H1 (cell line): ENCODE data around the gene BCL2L11. TPM values are rescaled to one million over a fixed set of nuclear protein-coding genes. Genes with fewer than 3 reads are reported as not detected.

Experiments used
- CTCF ChIA-PET: fragments of 300-600 bp; sonication (Branson Sonifier 250); formaldehyde crosslinking; loops from one replicate; lab custom pipeline; 2021; ENCODE audit not compliant: partially characterized antibody; lab: Charles Lee
- POLR2A ChIA-PET: fragments of 300-600 bp; sonication (Branson Sonifier 250); formaldehyde crosslinking; loops from one replicate; lab custom pipeline; 2021; ENCODE audit warnings: inconsistent platforms; ENCODE audit not compliant: partially characterized antibody; lab: Charles Lee
- DNase-seq, 2 experiments: peaks; one replicate each; pipeline versions ENCODE4 v3.0.0 to v3.0.0-alpha.2; 2010 to 2022; ENCODE audit warnings: low spot score in 2 of 2, low read depth in 1 of 2, mixed read lengths in 1 of 2
- FAIRE-seq: peaks from 2 replicates; lab custom pipeline; 2011; peaks lifted over from hg19 to GRCh38; lab: Jason Lieb, UNC
- H2AFZ ChIP-seq: 2 replicates; pipeline ENCODE4 v1.8.1; 2012; ENCODE audit warnings: low read length, inconsistent platforms
- H2AK5ac ChIP-seq: 2 replicates; pipeline ENCODE4 v1.6.1; 2013; ENCODE audit warnings: low read depth, low read length
- H2BK120ac ChIP-seq: replicated peaks from 2 replicates; pipeline ENCODE3; 2013; ENCODE audit warnings: low read depth, low read length, inconsistent platforms
- H2BK12ac ChIP-seq: 2 replicates; pipeline ENCODE4 v1.6.1; 2013; ENCODE audit warnings: low read depth, low read length
- H2BK15ac ChIP-seq: 2 replicates; pipeline ENCODE4 v1.6.1; 2013; ENCODE audit warnings: low read length
- H2BK20ac ChIP-seq: 2 replicates; pipeline ENCODE4 v1.6.1; 2013; ENCODE audit warnings: low read length
- H2BK5ac ChIP-seq: 2 replicates; pipeline ENCODE4 v1.6.1; 2013; ENCODE audit warnings: low read depth, low read length
- H3K14ac ChIP-seq: 2 replicates; pipeline ENCODE4 v1.6.1; 2013; ENCODE audit warnings: inconsistent platforms; ENCODE audit not compliant: insufficient read length
- H3K18ac ChIP-seq: 2 replicates; pipeline ENCODE4 v1.6.1; 2013; ENCODE audit warnings: low read length; ENCODE audit errors: extremely low read depth
- H3K23ac ChIP-seq: 2 replicates; pipeline ENCODE4 v1.6.1; 2013; ENCODE audit warnings: inconsistent platforms; ENCODE audit not compliant: insufficient read length
- H3K23me2 ChIP-seq: 2 replicates; pipeline ENCODE4 v1.6.1; 2013; ENCODE audit warnings: low read depth, low read length
- H3K27ac ChIP-seq: 2 replicates; pipeline ENCODE4 v1.6.1; 2011; ENCODE audit warnings: low read depth, low read length, inconsistent platforms
- H3K27me3 ChIP-seq, 4 experiments: replicated peaks in 1 of 4; 1 replicate in 1 of 4; 2 replicates in 3 of 4; pipeline versions ENCODE4 v1.6.1 to v1.8.1; 2011 to 2013; ENCODE audit warnings: low read length in 3 of 4, mild to moderate bottlenecking in 3 of 4, inconsistent platforms in 2 of 4, mixed read lengths in 2 of 4, moderate library complexity in 1 of 4; ENCODE audit not compliant: control insufficient read depth in 3 of 4, insufficient read depth in 3 of 4; ENCODE audit errors: extremely low read depth in 1 of 4
- H3K36me3 ChIP-seq, 4 experiments: 2 replicates each; pipeline versions ENCODE4 v1.6.1 to v1.8.1; 2011 to 2013; ENCODE audit warnings: mild to moderate bottlenecking in 4 of 4, low read length in 3 of 4, moderate library complexity in 2 of 4, control low read depth in 1 of 4, inconsistent platforms in 1 of 4; ENCODE audit not compliant: insufficient read depth in 4 of 4, control insufficient read depth in 2 of 4
- H3K4ac ChIP-seq: replicated peaks from 2 replicates; pipeline ENCODE3; 2013; ENCODE audit warnings: low read length, low read depth, mixed read lengths, inconsistent platforms; ENCODE audit not compliant: insufficient read length
- H3K4me1 ChIP-seq, 4 experiments: replicated peaks in 1 of 4; 1 replicate in 1 of 4; 2 replicates in 3 of 4; pipeline versions ENCODE4 v1.6.1 to v1.8.1; 2011 to 2013; ENCODE audit warnings: low read length in 3 of 4, inconsistent platforms in 2 of 4, mixed read lengths in 1 of 4; ENCODE audit not compliant: insufficient read depth in 4 of 4, control insufficient read depth in 3 of 4
- H3K4me2 ChIP-seq, 2 experiments: 2 replicates each; pipeline versions ENCODE4 v1.6.1 to v1.8.1; 2011 to 2013; ENCODE audit warnings: low read depth in 2 of 2, low read length in 2 of 2, control low read depth in 1 of 2, inconsistent platforms in 1 of 2, mild to moderate bottlenecking in 1 of 2; ENCODE audit not compliant: insufficient read depth in 1 of 2
- H3K4me3 ChIP-seq, 4 experiments: fragments of 200-600, 300-600 bp in 1 of 4; sonication (generic), shearing (Covaris generic), sonication (Bioruptor Twin) in 1 of 4; 2 replicates each; pipeline versions ENCODE4 v1.5.1 to v1.8.1; 2011 to 2016; ENCODE audit warnings: low read length in 4 of 4, low read depth in 3 of 4, control low read depth in 2 of 4, inconsistent platforms in 2 of 4, mild to moderate bottlenecking in 2 of 4, mixed read lengths in 1 of 4, moderate library complexity in 1 of 4; ENCODE audit not compliant: insufficient read depth in 2 of 4; ENCODE audit errors: extremely low read depth in 1 of 4
- H3K56ac ChIP-seq: replicated peaks from 2 replicates; pipeline ENCODE3; 2013; ENCODE audit warnings: low read depth, mild to moderate bottlenecking, mixed read lengths, low read length, inconsistent platforms; ENCODE audit not compliant: insufficient read length
- H3K79me1 ChIP-seq: 2 replicates; pipeline ENCODE4 v1.6.1; 2013; ENCODE audit warnings: low read depth, low read length, control low read depth
- H3K79me2 ChIP-seq, 2 experiments: 2 replicates each; pipeline versions ENCODE4 v1.6.1 to v1.8.1; 2012 to 2013; ENCODE audit warnings: low read length in 2 of 2, mild to moderate bottlenecking in 2 of 2, inconsistent platforms in 1 of 2; ENCODE audit not compliant: insufficient read depth in 2 of 2, control insufficient read depth in 1 of 2
- H3K9ac ChIP-seq, 4 experiments: replicated peaks in 1 of 4; 1 replicate in 1 of 4; 2 replicates in 3 of 4; pipeline versions ENCODE4 v1.6.1 to v1.8.1; 2011 to 2013; ENCODE audit warnings: low read depth in 3 of 4, low read length in 3 of 4, control low read depth in 2 of 4, mild to moderate bottlenecking in 2 of 4, moderate library complexity in 2 of 4, inconsistent platforms in 1 of 4; ENCODE audit errors: extremely low read depth in 1 of 4
- H3K9me3 ChIP-seq, 2 experiments: 2 replicates each; pipeline versions ENCODE4 v1.6.1 to v1.8.1; 2012 to 2013; ENCODE audit warnings: mild to moderate bottlenecking in 2 of 2, moderate library complexity in 2 of 2, control low read depth in 1 of 2, inconsistent platforms in 1 of 2, low read depth in 1 of 2, low read length in 1 of 2, mixed read lengths in 1 of 2; ENCODE audit not compliant: insufficient read depth in 2 of 2
- H4K20me1 ChIP-seq, 2 experiments: replicated peaks in 1 of 2; 2 replicates each; pipeline versions ENCODE3 to v1.8.1; 2011 to 2013; ENCODE audit warnings: inconsistent platforms in 2 of 2, low read length in 2 of 2, mild to moderate bottlenecking in 1 of 2; ENCODE audit not compliant: insufficient read depth in 2 of 2, control insufficient read depth in 1 of 2
- H4K5ac ChIP-seq: 2 replicates; pipeline ENCODE4 v1.6.1; 2013; ENCODE audit warnings: low read length, low read depth, mixed read lengths, inconsistent platforms; ENCODE audit not compliant: insufficient read length
- H4K8ac ChIP-seq: 2 replicates; pipeline ENCODE4 v1.8.0; 2013; ENCODE audit warnings: mild to moderate bottlenecking, moderate library complexity, low read length, inconsistent platforms; ENCODE audit not compliant: insufficient read depth; ENCODE audit errors: extremely low read depth
- H4K91ac ChIP-seq: replicated peaks from 2 replicates; pipeline ENCODE3; 2013; ENCODE audit warnings: low read length, mixed read lengths, inconsistent platforms; ENCODE audit not compliant: insufficient read length
- HDAC6 ChIP-seq: IDR thresholded peaks from one replicate; pipeline ENCODE4 v1.7.1; 2012; ENCODE audit warnings: low read depth, mild to moderate bottlenecking, inconsistent platforms, low read length, moderate library complexity
- KDM1A ChIP-seq: fragments of 200-600, 300-600 bp; sonication (generic); IDR thresholded peaks from 2 replicates; pipeline ENCODE4 v1.7.1; 2016; ENCODE audit warnings: mild to moderate bottlenecking, low read length, borderline replicate concordance
- SIN3A ChIP-seq, 2 experiments: IDR thresholded peaks in 1 of 2; conservative IDR thresholded peaks in 1 of 2; 2 replicates each; pipeline ENCODE4 v1.6.1; 2011 to 2012; ENCODE audit warnings: low read length in 2 of 2, improper control_type of control experiment in 1 of 2, low read depth in 1 of 2, mild to moderate bottlenecking in 1 of 2
- SIRT6 ChIP-seq: IDR thresholded peaks from one replicate; pipeline ENCODE4 v1.7.1; 2012; ENCODE audit warnings: low read length, inconsistent platforms
- SP2 ChIP-seq: IDR thresholded peaks from 2 replicates; pipeline ENCODE4 v1.6.1; 2012; ENCODE audit warnings: mild to moderate bottlenecking, low read length, inconsistent platforms
- WGBS, 2 experiments: shearing (Covaris generic) in 1 of 2; methylation state at CpG; one replicate each; pipeline versions ENCODE4 v1.1.6 to v1.1.7; 2013 to 2015; ENCODE audit warnings: low lambda C conversion rate in 2 of 2, mixed read lengths in 2 of 2, inconsistent platforms in 1 of 2, low coverage in 1 of 2, missing lambda C conversion rate in 1 of 2; ENCODE audit not compliant: insufficient replicate concordance in 2 of 2, insufficient coverage in 1 of 2, insufficient read length in 1 of 2; ENCODE audit errors: extremely low coverage in 1 of 2, missing lambda C conversion rate in 1 of 2; 5-methylcytosine and 5-hydroxymethylcytosine counted together
- polyA plus RNA-seq, 7 experiments: library from polyadenylated mRNA; depleted of rRNA in 3 of 7; stranded (reverse) in 5 of 7; unstranded in 2 of 7; fragments of >200 nt in 5 of 7; fragments of 200-250 nt in 2 of 7; gene quantifications; 1 replicate in 5 of 7; 2 replicates in 1 of 7; 4 replicates in 1 of 7; pipeline versions ENCODE4 v1.2.1 to v1.2.3, GENCODE V29; 2011 to 2013; ENCODE audit warnings: missing spikeins in 2 of 7, mixed read lengths in 2 of 7
- total RNA-seq: library from RNA; stranded (reverse); fragmentation: NEBNext Ultra II Directional; extraction: Animal tissue kit (Norgen Biotek cat#: 25700); gene quantifications from 2 replicates; pipeline ENCODE4 v1.2.1, GENCODE V29; 2021
- TF ChIP-seq, protein P1 (sequence below): IDR thresholded peaks from 2 replicates; pipeline ENCODE4 v1.6.1; 2011; ENCODE audit warnings: low read length, improper control_type of control experiment

BCL2L11 gene
- total and polyA plus RNA-seq, 2 of the 8 experiments (the other 6 are each of a cell fraction or from before 2014, with no cell fraction given), result 7.5 to 22.9 TPM

DNA sequence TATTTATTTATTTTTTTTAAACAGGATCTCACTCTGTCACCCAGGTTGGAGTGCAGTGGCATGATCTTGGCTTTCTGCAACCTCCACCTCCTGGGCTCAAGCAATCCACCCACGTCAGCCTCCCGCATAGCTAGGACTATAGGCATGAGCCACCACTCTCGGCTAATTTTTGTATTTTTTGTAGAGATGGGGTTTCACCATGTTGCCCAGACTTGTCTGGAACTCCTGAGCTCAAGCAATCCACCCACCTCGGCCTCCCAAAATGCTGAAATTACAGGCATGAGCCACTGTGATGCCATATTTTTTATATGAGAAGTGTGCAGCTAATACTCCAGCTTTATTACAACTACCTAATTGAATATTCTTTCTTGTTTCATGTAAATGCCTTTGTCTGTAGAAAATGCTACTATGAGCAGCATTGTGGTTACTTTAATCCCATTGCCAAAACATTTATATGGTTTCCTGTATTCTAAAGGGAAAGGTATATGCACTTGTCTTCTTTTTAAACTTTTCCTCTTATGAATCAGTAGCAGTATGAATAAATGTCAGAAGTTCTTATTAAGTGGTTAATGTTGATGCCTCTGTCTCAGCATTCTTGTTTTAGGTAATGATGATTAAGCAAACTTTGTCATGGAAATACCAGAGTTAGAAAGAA is 9.5 kb upstream of the BCL2L11 start:
- Histone ChIP-seq H3K36me3 (no peaks in the 10 kb centered on the region), H3K18ac (no peak overlapping the region), H2AK5ac (no peak overlapping the region), H3K4me1 (no peaks in the 10 kb centered on the region), H4K8ac (no peak overlapping the region), H3K4ac (no peak overlapping the region), H4K5ac (no peak overlapping the region), H3K23ac (no peak overlapping the region), H3K27ac (no peak overlapping the region), H2BK15ac (no peak overlapping the region), H3K56ac (no peak overlapping the region), H2BK12ac (no peak overlapping the region), H2BK120ac (no peak overlapping the region), H3K27me3 (no peaks in the 10 kb centered on the region; a peak in 2 of 7 replicates), H4K20me1 (no peaks in the 10 kb centered on the region), H2BK5ac (no peak overlapping the region), H3K9me3 (no peaks in the 10 kb centered on the region), H3K23me2 (no peaks in the 10 kb centered on the region), H3K4me2 (no peak overlapping the region), H3K4me3 (no peak overlapping the region), H3K14ac (no peak overlapping the region), H3K79me1 (no peaks in the 10 kb centered on the region), H4K91ac (no peak overlapping the region), H2AFZ (no peak overlapping the region), H3K9ac (no peak overlapping the region), H2BK20ac (no peak overlapping the region), H3K79me2 (no peaks in the 10 kb centered on the region)
- POLR2A ChIA-PET, result no interaction called here
- no peak for FAIRE-seq
- CTCF ChIA-PET, result no interaction called here
- WGBS, 2 experiments, result 100% methylated on average over 4 of the region's 4 CpGs; no CpG with 5 or more reads in 1 of the 2 experiments
- DNase-seq, result no peak
- no peak for TF ChIP-seq SIRT6
- no peak for TF ChIP-seq KDM1A
- TF ChIP-seq HDAC6, result no peak
- no peak for TF ChIP-seq SP2
- TF ChIP-seq SIN3A (conservative IDR thresholded peaks at IDR 0.05 in 1 of 2, IDR thresholded peaks at IDR 0.05 in 1 of 2; ENCODE audit: low read depth in 1 of 2, low read length in 2 of 2), result no peak
- TF ChIP-seq, protein P1, sequence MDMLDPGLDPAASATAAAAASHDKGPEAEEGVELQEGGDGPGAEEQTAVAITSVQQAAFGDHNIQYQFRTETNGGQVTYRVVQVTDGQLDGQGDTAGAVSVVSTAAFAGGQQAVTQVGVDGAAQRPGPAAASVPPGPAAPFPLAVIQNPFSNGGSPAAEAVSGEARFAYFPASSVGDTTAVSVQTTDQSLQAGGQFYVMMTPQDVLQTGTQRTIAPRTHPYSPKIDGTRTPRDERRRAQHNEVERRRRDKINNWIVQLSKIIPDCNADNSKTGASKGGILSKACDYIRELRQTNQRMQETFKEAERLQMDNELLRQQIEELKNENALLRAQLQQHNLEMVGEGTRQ, result no peak
